Mucosa of stomach (tissue), 1 donor: ENCODE results near the gene COG3.
"Not testable (repeated sequence)": the region's sequence is repeated elsewhere in the genome, so short reads cannot be mapped to it uniquely, and the experiment has no call there.

Source experiments
- H3K27me3 ChIP-seq: one replicate; pipeline ENCODE4 v1.7.0; 2013; ENCODE audit warnings: mild to moderate bottlenecking, low read length; ENCODE audit not compliant: control insufficient read depth, insufficient read depth
- H3K36me3 ChIP-seq: one replicate; pipeline ENCODE4 v1.7.0; 2013; ENCODE audit warnings: low read length; ENCODE audit not compliant: control insufficient read depth, insufficient read depth
- H3K4me1 ChIP-seq: one replicate; pipeline ENCODE4 v1.7.0; 2013; ENCODE audit warnings: mild to moderate bottlenecking, low read length; ENCODE audit not compliant: control insufficient read depth, insufficient read depth
- H3K4me3 ChIP-seq: one replicate; pipeline ENCODE4 v1.7.0; 2013; ENCODE audit warnings: low read length
- H3K9ac ChIP-seq: one replicate; pipeline ENCODE4 v1.7.0; 2013; ENCODE audit warnings: mild to moderate bottlenecking, low read length, moderate library complexity
- H3K9me3 ChIP-seq: one replicate; pipeline ENCODE4 v1.7.0; 2013; ENCODE audit warnings: mild to moderate bottlenecking, low read length, moderate library complexity; ENCODE audit not compliant: control insufficient read depth
- donor health status: Pancreatic carcinoma.

COG3 gene

DNA sequence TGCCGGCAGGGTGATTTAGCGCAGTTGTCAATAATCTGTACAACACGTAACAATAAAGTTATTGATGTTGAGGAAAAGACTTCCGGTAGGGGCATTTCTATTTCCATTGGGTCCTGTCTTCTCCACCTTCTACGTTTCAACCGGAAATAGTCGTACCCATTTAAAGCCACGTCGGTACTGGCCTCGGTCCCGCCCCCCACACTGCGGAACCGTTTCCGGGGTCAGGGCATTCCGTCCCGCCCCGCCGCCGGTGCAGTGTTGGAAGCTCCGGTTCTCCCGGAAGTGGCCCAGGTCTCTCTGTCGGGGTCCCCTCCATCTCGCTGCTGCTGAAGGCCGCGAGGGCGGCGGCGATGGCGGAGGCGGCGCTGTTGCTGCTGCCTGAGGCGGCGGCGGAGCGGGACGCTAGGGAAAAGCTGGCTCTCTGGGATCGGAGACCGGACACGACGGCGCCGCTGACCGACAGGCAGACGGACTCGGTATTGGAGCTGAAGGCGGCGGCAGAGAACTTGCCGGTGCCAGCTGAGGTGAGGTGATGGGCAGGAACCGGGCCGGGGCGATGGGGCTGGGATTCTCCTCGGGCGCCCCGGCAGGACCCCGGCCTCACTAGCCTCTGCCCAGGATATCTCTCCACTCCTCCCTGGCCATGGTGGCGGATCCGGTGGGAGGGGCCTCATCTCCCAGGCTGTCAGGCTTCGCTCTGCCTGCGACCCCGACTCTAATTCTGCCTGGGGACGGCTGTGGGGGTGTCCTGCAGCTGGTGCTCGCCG lies at the start of gene COG3:
COG3 (plus strand) TSS at position 253 of the 767 bp plus-strand sequence; CDS start at position 351, 98 bp downstream.
- Histone ChIP-seq H3K9ac (peak within 1 kb of the TSS; percentile 91), H3K4me3 (peak within 1 kb of the TSS; percentile 84), H3K4me1 (peaks cover 21% of the 10 kb centered on the region), H3K27me3 (no peaks in the 10 kb centered on the region), H3K9me3 (no peaks in the 10 kb centered on the region), H3K36me3 (no peaks in the 10 kb centered on the region)

DNA sequence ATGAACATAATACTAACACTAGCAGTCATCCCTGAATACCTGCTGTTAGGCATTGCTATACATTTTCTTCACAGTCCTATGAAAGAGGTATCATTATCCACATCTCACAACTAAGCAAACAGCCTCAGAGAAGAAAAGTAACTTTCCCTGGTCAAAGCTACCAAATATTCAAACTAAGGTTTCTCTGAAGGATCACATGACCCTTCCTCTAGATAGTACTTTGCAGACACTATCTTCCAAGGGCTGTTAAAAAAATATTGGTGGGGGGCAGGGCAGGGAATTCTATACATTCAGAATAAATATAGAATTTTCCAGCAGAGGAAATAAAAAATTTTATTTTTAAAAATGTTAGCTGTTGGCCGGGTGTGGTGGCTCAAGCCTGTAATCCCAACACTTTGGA lies 49.6 kb upstream of the COG3 start:
- peaks cover 13% of the 10 kb centered on the region for H3K4me1 ChIP-seq
- no peaks in the 10 kb centered on the region for H3K9me3 ChIP-seq
- peak overlapping the region; percentile 62 for H3K4me3 ChIP-seq
- H3K27me3 ChIP-seq: no peaks in the 10 kb centered on the region
- H3K9ac ChIP-seq: peak overlapping the region; percentile 76
- no peaks in the 10 kb centered on the region for H3K36me3 ChIP-seq

DNA sequence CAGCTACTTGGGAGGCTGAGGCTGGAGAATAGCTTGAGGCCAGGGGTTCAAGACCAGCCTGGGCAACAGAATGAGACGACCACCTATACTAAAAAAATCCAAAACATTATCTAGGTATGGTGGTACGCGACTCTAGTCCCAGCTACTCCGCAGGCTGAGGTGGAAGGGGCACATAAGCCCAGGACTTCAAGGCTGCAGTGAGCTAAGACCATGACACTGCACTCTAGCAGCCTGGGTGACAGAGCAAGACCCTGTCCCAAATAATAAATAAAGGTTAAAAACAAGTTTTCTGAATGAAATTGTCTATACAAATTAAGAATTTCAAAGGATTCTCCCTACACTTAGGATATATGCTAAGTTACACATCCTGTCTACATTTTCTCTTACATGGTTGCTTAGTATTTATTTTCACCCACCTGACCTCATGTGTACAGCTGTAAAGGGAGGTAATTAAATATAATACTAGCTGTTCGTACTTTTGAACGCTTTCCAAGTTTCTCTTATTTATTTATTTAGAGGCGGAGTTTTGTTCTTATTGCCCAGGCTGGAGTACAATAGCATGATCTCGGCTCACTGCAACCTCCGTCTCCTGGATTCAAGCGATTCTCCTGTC lies 48.1 kb upstream of the COG3 start:
- H3K9ac ChIP-seq: peak overlapping the region; percentile 82
- H3K27me3 ChIP-seq: no peaks in the 10 kb centered on the region
- no peaks in the 10 kb centered on the region for H3K9me3 ChIP-seq
- peak overlapping the region; percentile 44 for H3K4me3 ChIP-seq
- peaks cover 13% of the 10 kb centered on the region for H3K4me1 ChIP-seq
- no peaks in the 10 kb centered on the region for H3K36me3 ChIP-seq

DNA sequence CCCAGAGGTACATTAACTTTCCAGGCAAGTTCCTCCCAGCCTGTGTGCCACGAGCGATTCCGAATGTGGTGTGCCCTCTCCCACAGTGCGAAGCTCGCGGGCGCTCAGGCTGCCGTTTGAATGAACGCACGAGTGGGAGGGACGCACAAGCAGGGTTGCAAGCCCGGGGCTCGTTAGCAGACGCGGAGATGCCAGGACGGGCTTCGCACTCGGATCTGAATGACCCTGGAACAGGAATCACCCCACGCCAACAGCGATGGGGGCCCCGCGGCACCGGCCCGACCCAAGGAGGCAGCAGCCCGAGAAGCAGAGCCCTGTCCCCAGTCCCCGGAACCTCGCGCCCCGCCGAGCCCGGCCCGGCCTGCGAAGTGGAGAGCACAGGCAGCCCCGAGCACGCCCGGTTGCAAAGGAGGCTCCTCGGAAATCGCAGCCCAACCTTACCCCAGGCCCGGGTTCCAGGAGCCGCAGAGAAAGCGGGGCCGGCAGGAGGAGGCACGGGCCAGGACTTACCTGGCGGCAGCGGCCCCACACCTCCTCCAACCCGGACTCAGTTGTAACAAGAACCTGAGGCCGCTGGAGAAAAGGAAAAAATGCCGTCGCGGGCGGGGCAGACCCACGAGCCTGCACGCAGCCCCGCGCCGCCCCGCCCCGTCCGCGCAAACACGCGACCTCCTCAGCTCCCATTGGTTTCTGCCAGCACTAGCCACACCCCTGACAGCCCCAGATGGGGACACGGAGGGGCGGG lies 46.8 kb upstream of the COG3 start, which contains the start of gene SLC25A30:
SLC25A30 (minus strand) TSS at position 584 of the 745 bp plus-strand sequence. CDS start 6,948 bp downstream, outside the sequence.
- Histone ChIP-seq H3K9ac (peak within 1 kb of the TSS; percentile 82), H3K9me3 (no peaks in the 10 kb centered on the region), H3K36me3 (no peaks in the 10 kb centered on the region), H3K27me3 (no peaks in the 10 kb centered on the region), H3K4me1 (peaks cover 13% of the 10 kb centered on the region), H3K4me3 (peak within 1 kb of the TSS; percentile 44)

- not testable (repeated sequence) for H3K27me3 ChIP-seq, H3K36me3 ChIP-seq, H3K4me3 ChIP-seq, H3K9me3 ChIP-seq, H3K9ac ChIP-seq
- H3K4me1 ChIP-seq: peaks cover 13% of the 10 kb centered on the region
These were observed 45.4 kb upstream of the COG3 start for GRCh38 chr13:45419389-45419788.

- Histone ChIP-seq H3K9me3 (no peaks in the 10 kb centered on the region), H3K4me1 (peaks cover 8% of the 10 kb centered on the region), H3K4me3 (no peak overlapping the region), H3K36me3 (no peaks in the 10 kb centered on the region), H3K27me3 (no peaks in the 10 kb centered on the region), H3K9ac (no peak overlapping the region)
These were observed 44.8 kb upstream of the COG3 start for GRCh38 chr13:45419945-45420344.

GRCh38 chr13:45422731-45423292 lies 41.9 kb upstream of the COG3 start:
- Histone ChIP-seq H3K27me3 (no peaks in the 10 kb centered on the region), H3K9me3 (no peaks in the 10 kb centered on the region), H3K9ac (no peak overlapping the region), H3K4me3 (no peak overlapping the region), H3K4me1 (no peaks in the 10 kb centered on the region), H3K36me3 (no peaks in the 10 kb centered on the region)

- not testable (repeated sequence) for H3K4me3 ChIP-seq, H3K9me3 ChIP-seq, H3K27me3 ChIP-seq, H3K36me3 ChIP-seq, H3K9ac ChIP-seq, H3K4me1 ChIP-seq
These were observed 38.5 kb upstream of the COG3 start for GRCh38 chr13:45426056-45426841.

DNA sequence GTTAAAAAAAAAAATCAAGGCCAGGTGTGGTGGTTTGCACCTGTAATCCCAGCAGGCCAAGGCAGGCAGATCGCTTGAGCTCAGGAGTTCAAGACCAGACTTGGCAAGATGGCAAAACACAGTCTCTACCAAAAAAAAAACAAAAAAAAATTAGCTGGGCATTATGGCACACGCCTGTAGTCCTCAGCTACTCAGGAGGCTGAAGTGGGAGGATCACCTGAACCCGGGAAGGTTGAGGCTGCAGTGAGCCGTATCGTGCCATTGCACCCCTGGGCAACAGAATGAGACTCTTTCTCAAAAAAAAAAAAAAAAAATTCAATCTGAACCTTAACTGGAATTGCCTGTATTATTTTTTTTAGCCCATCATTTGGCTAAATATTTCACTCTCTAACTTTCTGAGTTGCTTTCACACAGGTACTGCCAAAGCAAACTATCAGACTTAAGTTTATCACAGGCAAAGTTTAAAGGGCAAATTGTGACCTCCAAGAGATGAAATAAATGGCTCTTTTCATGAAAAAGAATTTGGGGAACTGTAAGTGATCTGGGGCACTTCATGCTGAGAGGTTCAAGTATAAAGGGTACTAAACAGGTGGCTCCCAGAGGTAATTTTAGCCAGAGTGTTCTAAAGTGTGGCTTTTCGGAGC lies 31.9 kb upstream of the COG3 start:
- no peaks in the 10 kb centered on the region for H3K36me3 ChIP-seq
- no peak overlapping the region for H3K4me3 ChIP-seq
- no peaks in the 10 kb centered on the region for H3K27me3 ChIP-seq
- H3K9me3 ChIP-seq: no peaks in the 10 kb centered on the region
- no peaks in the 10 kb centered on the region for H3K4me1 ChIP-seq
- no peak overlapping the region for H3K9ac ChIP-seq

- H3K4me3 ChIP-seq: no peak overlapping the region
- H3K9me3 ChIP-seq: no peaks in the 10 kb centered on the region
- H3K9ac ChIP-seq: no peak overlapping the region
- H3K36me3 ChIP-seq: no peaks in the 10 kb centered on the region
- H3K27me3 ChIP-seq: no peaks in the 10 kb centered on the region
- H3K4me1 ChIP-seq: no peaks in the 10 kb centered on the region
These were observed 31.4 kb upstream of the COG3 start for GRCh38 chr13:45433381-45433790.
